ENCODE data around the gene UBAP2. TPM values are rescaled to one million over a fixed set of nuclear protein-coding genes. Genes with fewer than 3 reads are reported as not detected.
A peak's percentile ranks its signal among the peaks of the same experiment; 100 is the strongest.

UBAP2 gene
- total RNA-seq, 1 experiment from 2014 or later = 60.8 TPM

- H3K4me1 Mint-ChIP-seq = peaks cover 39 to 46% of the 10 kb centered on the region in 2 experiments
- Histone ChIP-seq H2BK5ac (ENCODE audit: insufficient read length, low read length) (no peak overlapping the region), H4K20me1 (ENCODE audit: control insufficient read depth, insufficient read depth, insufficient read length) (peaks cover 3% of the 10 kb centered on the region), H3K18ac (ENCODE audit: insufficient read length, low read depth, low read length) (no peak overlapping the region), H4K8ac (replicated peaks; ENCODE audit: insufficient read length, low read depth, low read length) (no peak overlapping the region), H3K56ac (ENCODE audit: insufficient read length, low read depth, low read length) (no peak overlapping the region), H2AK5ac (ENCODE audit: insufficient read length, low read length) (no peak overlapping the region), H2AFZ (ENCODE audit: low read length) (no peak overlapping the region), H2BK12ac (ENCODE audit: insufficient read length, low read depth, low read length) (no peak overlapping the region), H3T11ph (ENCODE audit: low read length) (no peak overlapping the region), H2BK15ac (ENCODE audit: low read depth, low read length) (no peak overlapping the region), H3K4me1 (ENCODE audit: insufficient read depth, low read length) (no peaks in the 10 kb centered on the region), H3K4ac (ENCODE audit: low read depth, low read length) (no peak overlapping the region), H3K14ac (ENCODE audit: insufficient read depth, low read length) (no peak overlapping the region), H3K23ac (ENCODE audit: insufficient read length, low read depth, low read length) (no peak overlapping the region), H3K79me1 (ENCODE audit: insufficient read depth, low read depth, low read length, poor library complexity, severe bottlenecking) (peaks cover 4% of the 10 kb centered on the region), H3K27me3 (ENCODE audit: insufficient read depth, low read length) (no peaks in the 10 kb centered on the region), H3K27ac (ENCODE audit: insufficient read length, low read depth, low read length) (no peak overlapping the region), H3K23me2 (ENCODE audit: insufficient read length, low read depth, low read length, poor library complexity, severe bottlenecking) (no peaks in the 10 kb centered on the region), H3K9ac (ENCODE audit: extremely low read depth, insufficient read length, low read length) (no peak overlapping the region), H3K9me3 (ENCODE audit: control insufficient read depth, low read depth, low read length) (no peaks in the 10 kb centered on the region), H2BK20ac (ENCODE audit: low read depth, low read length, poor library complexity, severe bottlenecking) (no peak overlapping the region), H4K5ac (ENCODE audit: insufficient read length, low read depth, low read length) (no peak overlapping the region), H2BK120ac (ENCODE audit: low read depth, low read length, poor library complexity, severe bottlenecking) (no peak overlapping the region), H4K91ac (ENCODE audit: insufficient read length, low read depth, low read length) (no peak overlapping the region), H3K79me2 (ENCODE audit: insufficient read depth, low read length) (0 out of 2 replicates have a peak, but pooled peaks cover 2% of the 10 kb centered on the region), H3K4me2 (ENCODE audit: insufficient read depth, insufficient read length, low read length) (no peak overlapping the region)
- H3K27me3 Mint-ChIP-seq (ENCODE audit: low read depth) = no peaks in the 10 kb centered on the region
- no peak overlapping the region for H3K4me3 Mint-ChIP-seq
- peaks cover 10 to 40% (median 34%) of the 10 kb centered on the region in 3 experiments for H3K36me3 Mint-ChIP-seq (ENCODE audit: insufficient read depth in 1 of 3, low read depth in 3 of 3)
- no peak for DNase-seq
- WGBS (ENCODE audit: extremely low coverage, insufficient read length, low lambda C conversion rate) = no CpG with 5 or more reads among the region's 4 CpGs
- peaks cover 0 to 3% of the 10 kb centered on the region in 2 experiments; a peak in 1 of 5 replicates for H3K9me3 Mint-ChIP-seq
- TF ChIP-seq CTCF (conservative IDR thresholded peaks at IDR 0.05) = no peak
- H3K27ac Mint-ChIP-seq = peak overlapping the region in 2 of 3 experiments; percentile 32 to 91; a peak in 4 of 7 replicates
Observed at GRCh38 chr9:33903157-33903780, 145.4 kb downstream of the UBAP2 start.

Measured in H9 (cell line).